ENCODE data around the gene ARHGAP23.
"Not testable (repeated sequence)": the region's sequence is repeated elsewhere in the genome, so short reads cannot be mapped to it uniquely, and the experiment has no call there.

ARHGAP23 gene

GRCh38 chr17:38510421-38511149 lies 82.3 kb downstream of the ARHGAP23 start:
- H3K9me3 ChIP-seq (ENCODE audit: insufficient read depth, low read length): no peaks in the 10 kb centered on the region
- H3K9ac ChIP-seq (ENCODE audit: low read length): no peak overlapping the region
- no peaks in the 10 kb centered on the region for H3K79me2 ChIP-seq (ENCODE audit: insufficient read depth, low read length)
- H3K27me3 ChIP-seq (ENCODE audit: low read length): no peaks in the 10 kb centered on the region
- no peak overlapping the region for H3K27ac ChIP-seq (ENCODE audit: low read depth, low read length)
- no peaks in the 10 kb centered on the region for H4K20me1 ChIP-seq (ENCODE audit: low read depth, low read length)
- no peaks in the 10 kb centered on the region for H3F3A ChIP-seq (ENCODE audit: insufficient read depth)
- no peaks in the 10 kb centered on the region for H3K36me3 ChIP-seq (ENCODE audit: low read length)
- H3K4me3 ChIP-seq (ENCODE audit: insufficient read depth, low read length, poor library complexity, severe bottlenecking): no peak overlapping the region
- TF ChIP-seq EZH2phosphoT487 (conservative IDR thresholded peaks at IDR 0.05; ENCODE audit: low read length) (no peak), CTCF (IDR thresholded peaks at IDR 0.05; ENCODE audit: insufficient read depth, low read length, poor library complexity, severe bottlenecking) (no peak)
- no peak overlapping the region for H3K4me2 ChIP-seq (ENCODE audit: low read depth, low read length, poor library complexity, severe bottlenecking)
- H2AFZ ChIP-seq (ENCODE audit: low read depth, low read length, severe bottlenecking): no peak overlapping the region
- no peaks in the 10 kb centered on the region for H3K9me2 ChIP-seq (replicated peaks; ENCODE audit: insufficient read depth, low read length)

- Histone ChIP-seq H3K79me2 (ENCODE audit: insufficient read depth, low read length) (no peaks in the 10 kb centered on the region), H3K27me3 (ENCODE audit: low read length) (no peaks in the 10 kb centered on the region), H3K9ac (ENCODE audit: low read length) (no peak overlapping the region), H3K4me3 (ENCODE audit: insufficient read depth, low read length, poor library complexity, severe bottlenecking) (no peak overlapping the region), H4K20me1 (ENCODE audit: low read depth, low read length) (no peaks in the 10 kb centered on the region), H2AFZ (ENCODE audit: low read depth, low read length, severe bottlenecking) (no peak overlapping the region), H3K36me3 (ENCODE audit: low read length) (no peaks in the 10 kb centered on the region), H3K9me3 (ENCODE audit: insufficient read depth, low read length) (no peaks in the 10 kb centered on the region), H3K4me2 (ENCODE audit: low read depth, low read length, poor library complexity, severe bottlenecking) (no peak overlapping the region), H3K9me2 (replicated peaks; ENCODE audit: insufficient read depth, low read length) (no peaks in the 10 kb centered on the region), H3F3A (ENCODE audit: insufficient read depth) (no peaks in the 10 kb centered on the region), H3K27ac (ENCODE audit: low read depth, low read length) (no peak overlapping the region)
- TF ChIP-seq EZH2phosphoT487 (conservative IDR thresholded peaks at IDR 0.05; ENCODE audit: low read length) (no peak), CTCF (IDR thresholded peaks at IDR 0.05; ENCODE audit: insufficient read depth, low read length, poor library complexity, severe bottlenecking) (no peak)
These were observed 83.2 kb downstream of the ARHGAP23 start for GRCh38 chr17:38511150-38512108.

GRCh38 chr17:38512473-38513058 lies 84.3 kb downstream of the ARHGAP23 start:
- no peak overlapping the region for H3K27ac ChIP-seq (ENCODE audit: low read depth, low read length)
- H3K9me2 ChIP-seq (replicated peaks; ENCODE audit: insufficient read depth, low read length): no peaks in the 10 kb centered on the region
- no peak overlapping the region for H3K9ac ChIP-seq (ENCODE audit: low read length)
- H3K27me3 ChIP-seq (ENCODE audit: low read length): no peaks in the 10 kb centered on the region
- no peaks in the 10 kb centered on the region for H3F3A ChIP-seq (ENCODE audit: insufficient read depth)
- no peaks in the 10 kb centered on the region for H3K9me3 ChIP-seq (ENCODE audit: insufficient read depth, low read length)
- H2AFZ ChIP-seq (ENCODE audit: low read depth, low read length, severe bottlenecking): no peak overlapping the region
- H3K36me3 ChIP-seq (ENCODE audit: low read length): no peaks in the 10 kb centered on the region
- TF ChIP-seq EZH2phosphoT487 (conservative IDR thresholded peaks at IDR 0.05; ENCODE audit: low read length): no peak
- no peak for TF ChIP-seq CTCF (IDR thresholded peaks at IDR 0.05; ENCODE audit: insufficient read depth, low read length, poor library complexity, severe bottlenecking)
- no peaks in the 10 kb centered on the region for H4K20me1 ChIP-seq (ENCODE audit: low read depth, low read length)
- H3K4me3 ChIP-seq (ENCODE audit: insufficient read depth, low read length, poor library complexity, severe bottlenecking): no peak overlapping the region
- no peak overlapping the region for H3K4me2 ChIP-seq (ENCODE audit: low read depth, low read length, poor library complexity, severe bottlenecking)
- H3K79me2 ChIP-seq (ENCODE audit: insufficient read depth, low read length): no peaks in the 10 kb centered on the region

GRCh38 chr17:38526526-38526925 lies 98.3 kb downstream of the ARHGAP23 start:
- not testable (repeated sequence) for H3K9me3 ChIP-seq (ENCODE audit: insufficient read depth, low read length); H3K9ac ChIP-seq (ENCODE audit: low read length); H2AFZ ChIP-seq (ENCODE audit: low read depth, low read length, severe bottlenecking); H3K36me3 ChIP-seq (ENCODE audit: low read length); H3K4me2 ChIP-seq (ENCODE audit: low read depth, low read length, poor library complexity, severe bottlenecking); H3K27me3 ChIP-seq (ENCODE audit: low read length); H3K9me2 ChIP-seq (replicated peaks; ENCODE audit: insufficient read depth, low read length); H3K27ac ChIP-seq (ENCODE audit: low read depth, low read length); H3K4me3 ChIP-seq (ENCODE audit: insufficient read depth, low read length, poor library complexity, severe bottlenecking); H3F3A ChIP-seq (ENCODE audit: insufficient read depth); H4K20me1 ChIP-seq (ENCODE audit: low read depth, low read length); H3K79me2 ChIP-seq (ENCODE audit: insufficient read depth, low read length)

- not testable (repeated sequence) for H3K9ac ChIP-seq (ENCODE audit: low read length); H3K27ac ChIP-seq (ENCODE audit: low read depth, low read length); H3K27me3 ChIP-seq (ENCODE audit: low read length); H3K79me2 ChIP-seq (ENCODE audit: insufficient read depth, low read length); H3K9me2 ChIP-seq (replicated peaks; ENCODE audit: insufficient read depth, low read length); H4K20me1 ChIP-seq (ENCODE audit: low read depth, low read length); H3K9me3 ChIP-seq (ENCODE audit: insufficient read depth, low read length); H3F3A ChIP-seq (ENCODE audit: insufficient read depth); H3K4me3 ChIP-seq (ENCODE audit: insufficient read depth, low read length, poor library complexity, severe bottlenecking); H2AFZ ChIP-seq (ENCODE audit: low read depth, low read length, severe bottlenecking); H3K36me3 ChIP-seq (ENCODE audit: low read length); H3K4me2 ChIP-seq (ENCODE audit: low read depth, low read length, poor library complexity, severe bottlenecking)
These were observed 99.9 kb downstream of the ARHGAP23 start for GRCh38 chr17:38528141-38528540.
